K562 (cell line): Measurements from ENCODE around the gene ASRGL1. TPM values are rescaled to one million over a fixed set of nuclear protein-coding genes. Genes with fewer than 3 reads are reported as not detected.
A peak's percentile ranks its signal among the peaks of the same experiment; 100 is the strongest.

Experiments
- ATF2 ChIP-seq: sonication (generic); formaldehyde crosslinking; IDR thresholded peaks from 2 replicates; pipeline ENCODE4 v1.8.1; 2022; ENCODE audit warnings: missing genetic modification reagents
- CSDE1 ChIP-seq, 2 experiments: fragments of 450-650 bp; IDR thresholded peaks; 2 replicates each; pipeline ENCODE4 v1.6.1; 2016; ENCODE audit warnings: mild to moderate bottlenecking in 1 of 2
- EGR1 ChIP-seq: fragments of 450-650 bp; conservative IDR thresholded peaks from 2 replicates; pipeline ENCODE4 v1.6.1; 2017; ENCODE audit warnings: mild to moderate bottlenecking
- GABPA ChIP-seq: fragments of 200-800 bp; sonication (Bioruptor generic); conservative IDR thresholded peaks from 2 replicates; pipeline ENCODE4 v1.6.1; 2016; ENCODE audit warnings: low read depth, missing genetic modification characterization, missing compliant biosample characterization
- GTF3C2 ChIP-seq: IDR thresholded peaks from 3 replicates; pipeline ENCODE4 v1.6.1; 2011; ENCODE audit warnings: borderline replicate concordance, mild to moderate bottlenecking, moderate library complexity; ENCODE audit not compliant: insufficient read length; ENCODE audit errors: extremely low read depth
- MIER1 ChIP-seq: fragments of 450-650 bp; IDR thresholded peaks from 2 replicates; pipeline ENCODE4 v1.6.1; 2016; ENCODE audit warnings: antibody characterized with exemption, mild to moderate bottlenecking, low read depth
- POLR2A ChIP-seq: fragments of 450-650 bp; conservative IDR thresholded peaks from 2 replicates; pipeline ENCODE4 v1.6.1; 2016
- SRF ChIP-seq, 2 experiments: fragments of 250-450, 450-650 bp in 1 of 2; sonication (Bioruptor Pico) in 1 of 2; sonication (generic) in 1 of 2; formaldehyde crosslinking; IDR thresholded peaks; 2 replicates each; pipeline versions ENCODE4 v1.5.0 to v1.5.1; 2020 to 2022; ENCODE audit warnings: mild to moderate bottlenecking in 1 of 2, missing genetic modification reagents in 1 of 2
- SRSF3 ChIP-seq: fragments of 200-400 bp; formaldehyde crosslinking; IDR thresholded peaks from 2 replicates; pipeline ENCODE4 v1.6.1; 2016; ENCODE audit warnings: mild to moderate bottlenecking, low read length, moderate library complexity; ENCODE audit not compliant: insufficient read depth
- TARDBP ChIP-seq: fragments of 450-650 bp; IDR thresholded peaks from 2 replicates; pipeline ENCODE4 v1.6.1; 2016
- TRIM25 ChIP-seq: fragments of 450-650 bp; IDR thresholded peaks from 2 replicates; pipeline ENCODE4 v1.7.0; 2016; ENCODE audit warnings: borderline replicate concordance
- ZNF589 ChIP-seq: fragments of 200-800 bp; sonication (Bioruptor generic); IDR thresholded peaks from 2 replicates; pipeline ENCODE4 v1.6.1; 2016; ENCODE audit warnings: low read depth, missing genetic modification characterization, missing compliant biosample characterization
- ZNF644 ChIP-seq: fragments of 200-800 bp; sonication (Bioruptor generic); IDR thresholded peaks from 2 replicates; pipeline ENCODE4 v1.6.1; 2016; ENCODE audit warnings: low read depth, missing genetic modification characterization, missing compliant biosample characterization
- polyA plus RNA-seq, 8 experiments: library from polyadenylated mRNA; depleted of rRNA in 4 of 8; stranded (reverse) in 5 of 8; unstranded in 3 of 8; fragments of >200 nt; fragmentation: Nextera tagmentation in 2 of 8; fragmentation: Illumina TruSeq in 1 of 8; extraction: Ambion mirVana in 2 of 8; extraction: Trizol in 1 of 8; gene quantifications; 2 replicates each; pipeline versions ENCODE4 v1.2.1 to v1.2.3, GENCODE V29; 2011 to 2014; ENCODE audit warnings: inconsistent platforms in 1 of 8, missing spikeins in 1 of 8
- total RNA-seq, 7 experiments: library from RNA; depleted of rRNA in 6 of 7; stranded (reverse); fragments of >200 nt in 6 of 7; fragmentation: Illumina TruSeq in 2 of 7; extraction: Trizol in 2 of 7; gene quantifications; 2 replicates each; pipeline versions ENCODE4 v1.2.1 to v1.2.3, GENCODE V29; 2011 to 2021; ENCODE audit warnings: low replicate concordance in 1 of 7

ASRGL1 gene
- total and polyA plus RNA-seq, 9 of the 15 experiments (the other 6 are each of a cell fraction or from before 2014, with no cell fraction given): 3.1 to 23.0 (median 11.2) TPM

- 0 out of 2 replicates have a peak, but pooled peaks have one; percentile 36 for TF ChIP-seq ZNF589 (CRISPR knock-in tag)
- no peak for TF ChIP-seq TRIM25
- TF ChIP-seq SRSF3: no peak
- TF ChIP-seq SRF (CRISPR knock-in tag; IDR thresholded peaks at IDR 0.05): no peak
- no peak for TF ChIP-seq POLR2A
- TF ChIP-seq TARDBP: no peak
- no peak for TF ChIP-seq MIER1
- TF ChIP-seq GABPA (tag): 0 out of 2 replicates have a peak, but pooled peaks have one; percentile 34
- no peak for TF ChIP-seq ATF2
- peak; percentile 89 for TF ChIP-seq EGR1
- no peak for TF ChIP-seq CSDE1 (IDR thresholded peaks at IDR 0.05)
- no peak for TF ChIP-seq GTF3C2
- no peak for TF ChIP-seq ZNF644 (tag)
These were observed 102.7 kb downstream of the ASRGL1 start (continued) for GRCh38 chr11:62439785-62440602.
